ENCODE measurements around the gene SNX14. TPM values are rescaled to one million over a fixed set of nuclear protein-coding genes. Genes with fewer than 3 reads are reported as not detected.

Gene SNX14
- polyA plus RNA-seq, 1 of the 3 experiments (the other 2 are of a cell fraction) = 40.4 TPM

DNA sequence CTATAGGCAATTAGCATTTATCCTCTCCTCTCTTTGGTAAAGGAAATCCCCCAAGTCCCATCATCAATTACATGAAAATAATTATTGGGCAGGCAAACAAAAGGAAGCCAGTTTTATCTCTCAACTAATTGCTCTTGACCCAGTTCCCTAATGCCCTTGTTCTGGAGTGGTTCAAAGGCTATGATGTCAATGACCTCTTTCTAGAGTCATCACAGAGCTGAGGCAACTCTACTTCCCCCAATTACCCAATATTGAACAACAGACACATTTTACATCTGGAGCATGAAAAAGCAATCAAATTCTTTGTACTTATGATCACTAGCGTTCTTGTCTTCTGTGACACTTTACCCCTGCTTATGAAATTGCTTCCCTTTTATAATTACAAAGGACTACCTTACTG, 100.3 kb downstream of the SNX14 start (continued):
- no peak for TF ChIP-seq FOXJ3 (CRISPR knock-in tag; IDR thresholded peaks at IDR 0.05)
- no peak for TF ChIP-seq SIN3A (IDR thresholded peaks at IDR 0.05; ENCODE audit: borderline replicate concordance, low read depth, low read length)
- TF ChIP-seq EP300 (IDR thresholded peaks at IDR 0.05; ENCODE audit: borderline replicate concordance in 1 of 2, low read depth in 1 of 2, low read length in 1 of 2) = no peak
- no peak for TF ChIP-seq NRF1 (IDR thresholded peaks at IDR 0.05; ENCODE audit: low read depth, low read length)
- TF ChIP-seq PBX3 (IDR thresholded peaks at IDR 0.05) = no peak

GRCh38 chr6:85490516-85491248, 103.0 kb downstream of the SNX14 start:
- CTCF ChIA-PET = interaction anchor here (2.9 to 5.2 kb wide), 2 partner anchors 7 to 136 kb away, joined by 19 to 53 read pairs; no protein-coding TSS in a partner anchor

More at GRCh38 chr6:85490516-85491248, 103.0 kb downstream of the SNX14 start:
- Histone ChIP-seq H2AFZ (ENCODE audit: low read depth) (no peak overlapping the region), H3K27ac (ENCODE audit: low read depth in 2 of 2, low read length in 1 of 2) (peak overlapping the region; percentile 21 to 76; a peak in 3 of 4 replicates), H3K27me3 (ENCODE audit: insufficient read depth) (no peaks in the 10 kb centered on the region), H3K9me3 (no peaks in the 10 kb centered on the region), H3K4me1 (ENCODE audit: control insufficient read depth in 1 of 2, insufficient read depth in 2 of 2, low read depth in 1 of 2, low read length in 1 of 2) (peaks cover 3 to 11% of the 10 kb centered on the region in 2 experiments; a peak in 3 of 4 replicates), H3K9ac (no peak overlapping the region), H3K36me3 (replicated peaks in 1 of 2; ENCODE audit: control insufficient read depth in 1 of 2, insufficient read depth in 2 of 2, low read length in 1 of 2) (peaks cover 79 to 81% of the 10 kb centered on the region in 2 experiments), H3K4me3 (ENCODE audit: low read depth in 2 of 2, low read length in 1 of 2) (no peak overlapping the region), H3F3A (replicated peaks; ENCODE audit: insufficient read depth) (peaks cover 62% of the 10 kb centered on the region), H4K20me1 (ENCODE audit: insufficient read depth) (no peaks in the 10 kb centered on the region), H3K4me2 (no peak overlapping the region; the same call in 1 of the 2 replicates), H3K9me2 (no peaks in the 10 kb centered on the region), H3K79me2 (ENCODE audit: insufficient read depth) (0 out of 2 replicates have a peak, but pooled peaks cover 5% of the 10 kb centered on the region)
- peak; percentile 23 to 62; a peak in 2 of 4 replicates for TF ChIP-seq EP300 (IDR thresholded peaks at IDR 0.05; ENCODE audit: borderline replicate concordance in 1 of 2, low read depth in 1 of 2, low read length in 1 of 2)
- TF ChIP-seq RXRA (IDR thresholded peaks at IDR 0.05; ENCODE audit: borderline replicate concordance, low read depth) = no peak
- no peak for TF ChIP-seq SMC3 (IDR thresholded peaks at IDR 0.05; ENCODE audit: low read depth, low read length)
- no peak for TF ChIP-seq CHD2 (IDR thresholded peaks at IDR 0.05; ENCODE audit: low read length, partially characterized antibody)
- TF ChIP-seq, protein P1, sequence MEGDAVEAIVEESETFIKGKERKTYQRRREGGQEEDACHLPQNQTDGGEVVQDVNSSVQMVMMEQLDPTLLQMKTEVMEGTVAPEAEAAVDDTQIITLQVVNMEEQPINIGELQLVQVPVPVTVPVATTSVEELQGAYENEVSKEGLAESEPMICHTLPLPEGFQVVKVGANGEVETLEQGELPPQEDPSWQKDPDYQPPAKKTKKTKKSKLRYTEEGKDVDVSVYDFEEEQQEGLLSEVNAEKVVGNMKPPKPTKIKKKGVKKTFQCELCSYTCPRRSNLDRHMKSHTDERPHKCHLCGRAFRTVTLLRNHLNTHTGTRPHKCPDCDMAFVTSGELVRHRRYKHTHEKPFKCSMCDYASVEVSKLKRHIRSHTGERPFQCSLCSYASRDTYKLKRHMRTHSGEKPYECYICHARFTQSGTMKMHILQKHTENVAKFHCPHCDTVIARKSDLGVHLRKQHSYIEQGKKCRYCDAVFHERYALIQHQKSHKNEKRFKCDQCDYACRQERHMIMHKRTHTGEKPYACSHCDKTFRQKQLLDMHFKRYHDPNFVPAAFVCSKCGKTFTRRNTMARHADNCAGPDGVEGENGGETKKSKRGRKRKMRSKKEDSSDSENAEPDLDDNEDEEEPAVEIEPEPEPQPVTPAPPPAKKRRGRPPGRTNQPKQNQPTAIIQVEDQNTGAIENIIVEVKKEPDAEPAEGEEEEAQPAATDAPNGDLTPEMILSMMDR (IDR thresholded peaks at IDR 0.05) = no peak
- no peak for TF ChIP-seq YY1 (IDR thresholded peaks at IDR 0.05; ENCODE audit: low read depth)
- 0 out of 2 replicates have a peak, but pooled peaks have one; percentile 22 for TF ChIP-seq TEAD4 (IDR thresholded peaks at IDR 0.05; ENCODE audit: borderline replicate concordance, insufficient read depth)
- TF ChIP-seq IRF3 (IDR thresholded peaks at IDR 0.05; ENCODE audit: low read depth, low read length) = no peak
- TF ChIP-seq PBX3 (IDR thresholded peaks at IDR 0.05) = peak; percentile 72
- TF ChIP-seq GATA2 (CRISPR knock-in tag; IDR thresholded peaks at IDR 0.05) = no peak
- TF ChIP-seq, protein P2, sequence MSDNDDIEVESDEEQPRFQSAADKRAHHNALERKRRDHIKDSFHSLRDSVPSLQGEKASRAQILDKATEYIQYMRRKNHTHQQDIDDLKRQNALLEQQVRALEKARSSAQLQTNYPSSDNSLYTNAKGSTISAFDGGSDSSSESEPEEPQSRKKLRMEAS (IDR thresholded peaks at IDR 0.05; ENCODE audit: low read depth) = no peak
- TF ChIP-seq POLR2AphosphoS5 (IDR thresholded peaks at IDR 0.05; ENCODE audit: low read depth, low read length) = peak; percentile 17; the same call in 1 of the 2 replicates
- TF ChIP-seq NFIC (IDR thresholded peaks at IDR 0.05; ENCODE audit: borderline replicate concordance) = peak; percentile 73
- POLR2A ChIA-PET = no interaction called here
- DNase-seq = no peak
- 56% methylated on average over 6 of the region's 6 CpGs for WGBS (ENCODE audit: low lambda C conversion rate)

All from SK-N-SH (cell line).